Erythroblast (primary cell): ENCODE measurements around the gene PLCH2.

Experiments used
- DNase-seq, 2 experiments: peaks; one replicate each; lab custom pipeline; 2025; lab: John Stamatoyannopoulos, UW
- GATA1 ChIP-seq: IDR thresholded peaks from 2 replicates; pipeline ENCODE4 v1.6.1; 2011; ENCODE audit warnings: low read depth, mild to moderate bottlenecking, control low read depth, low read length, moderate library complexity
- POLR2A ChIP-seq: IDR thresholded peaks from 2 replicates; pipeline ENCODE4 v1.6.1; 2011; ENCODE audit warnings: mild to moderate bottlenecking, low read length

PLCH2 gene

GRCh38 chr1:2506007-2506860 lies 30.1 kb downstream of the PLCH2 start:
- TF ChIP-seq GATA1 (no peak), POLR2A (no peak)
- DNase-seq = no peak

GRCh38 chr1:2506901-2507565 lies 30.9 kb downstream of the PLCH2 start:
- TF ChIP-seq GATA1 (no peak), POLR2A (no peak)
- no peak for DNase-seq

- no peak for TF ChIP-seq GATA1
- no peak for DNase-seq
Measured at GRCh38 chr1:2507744-2508155, 31.7 kb downstream of the PLCH2 start.

- TF ChIP-seq GATA1 (no peak), POLR2A (no peak)
- DNase-seq = no peak
Measured at GRCh38 chr1:2508180-2508579, 32.1 kb downstream of the PLCH2 start.

GRCh38 chr1:2508751-2509150 lies 32.7 kb downstream of the PLCH2 start:
- no peak for DNase-seq
- TF ChIP-seq POLR2A (no peak), GATA1 (no peak)

GRCh38 chr1:2509589-2509988 lies 33.5 kb downstream of the PLCH2 start:
- TF ChIP-seq GATA1 = no peak
- TF ChIP-seq POLR2A = no peak

GRCh38 chr1:2510366-2511155 lies 34.5 kb downstream of the PLCH2 start:
- no peak for DNase-seq
- TF ChIP-seq POLR2A (no peak), GATA1 (no peak)

More at GRCh38 chr1:2509589-2509988, 33.5 kb downstream of the PLCH2 start:
- DNase-seq = no peak

- no peak for DNase-seq
- no peak for TF ChIP-seq GATA1
- no peak for TF ChIP-seq POLR2A
Measured at GRCh38 chr1:2512862-2513421, 36.9 kb downstream of the PLCH2 start.

GRCh38 chr1:2513939-2514652 lies 38.0 kb downstream of the PLCH2 start:
- TF ChIP-seq GATA1 (no peak), POLR2A (no peak)
- no peak for DNase-seq

- no peak for DNase-seq
- TF ChIP-seq POLR2A (no peak), GATA1 (no peak)
Measured at GRCh38 chr1:2514863-2515762, 39.0 kb downstream of the PLCH2 start.

- no peak for TF ChIP-seq GATA1
- TF ChIP-seq POLR2A = no peak
- no peak for DNase-seq
Measured at GRCh38 chr1:2515763-2516080, 39.6 kb downstream of the PLCH2 start.

GRCh38 chr1:2516124-2516523 lies 40.0 kb downstream of the PLCH2 start:
- DNase-seq = no peak
- TF ChIP-seq POLR2A (no peak), GATA1 (no peak)
